K562 (cell line): ENCODE results near the gene NFIL3.

Source experiments
- EGR1 ChIP-seq: fragments of 450-650 bp; conservative IDR thresholded peaks from 2 replicates; pipeline ENCODE4 v1.6.1; 2017; ENCODE audit warnings: mild to moderate bottlenecking
- GATAD2A ChIP-seq: fragments of 450-650 bp; IDR thresholded peaks from 2 replicates; pipeline ENCODE4 v1.6.1; 2017
- KLF16 ChIP-seq: IDR thresholded peaks from 2 replicates; pipeline ENCODE4 v1.6.1; 2016; ENCODE audit warnings: antibody characterized with exemption
- MAX ChIP-seq: sonication (generic); formaldehyde crosslinking; IDR thresholded peaks from 2 replicates; pipeline ENCODE4 v1.9.0; 2022; ENCODE audit warnings: mild to moderate bottlenecking, missing genetic modification reagents
- PCBP1 ChIP-seq: fragments of 200-400 bp; formaldehyde crosslinking; IDR thresholded peaks from 2 replicates; pipeline ENCODE4 v1.6.1; 2018; ENCODE audit warnings: mild to moderate bottlenecking, low read depth, low read length; ENCODE audit not compliant: poor library complexity, severe bottlenecking
- SP2 ChIP-seq: IDR thresholded peaks from 2 replicates; pipeline ENCODE4 v1.6.1; 2011; ENCODE audit warnings: mild to moderate bottlenecking, low read depth, low read length, moderate library complexity; ENCODE audit not compliant: poor library complexity, severe bottlenecking; ENCODE audit errors: extremely low read depth
- ZNF639 ChIP-seq, 2 experiments: fragments of 200-800 bp in 1 of 2; sonication (Bioruptor generic) in 1 of 2; sonication (generic) in 1 of 2; formaldehyde crosslinking in 1 of 2; IDR thresholded peaks in 1 of 2; conservative IDR thresholded peaks in 1 of 2; 2 replicates each; pipeline versions ENCODE4 v1.5.0 to v1.6.1; 2016 to 2020; ENCODE audit warnings: missing compliant biosample characterization in 1 of 2, missing genetic modification characterization in 1 of 2, missing genetic modification reagents in 1 of 2

GRCh38 chr9:91421971-91422757 lies 1.5 kb downstream of the NFIL3 start:
- TF ChIP-seq SP2 (no peak), KLF16 (no peak), MAX (CRISPR knock-in tag) (no peak), PCBP1 (no peak), ZNF639 (CRISPR knock-in tag; conservative IDR thresholded peaks at IDR 0.05 in 1 of 2, IDR thresholded peaks at IDR 0.05 in 1 of 2) (no peak), EGR1 (no peak), GATAD2A (no peak)
